T-helper 22 cell (primary cell): Measurements from ENCODE around the gene KLF14.
"Not testable (repeated sequence)": the region's sequence is repeated elsewhere in the genome, so short reads cannot be mapped to it uniquely, and the experiment has no call there.

Experiments
- DNase-seq: peaks from one replicate; pipeline ENCODE4 v3.0.0-alpha.2; 2020; ENCODE audit warnings: low read depth

The KLF14 gene

GRCh38 chr7:130733931-130734814 lies at the start of gene KLF14:
Gene KLF14 (minus strand): TSS chr7:130734207. CDS start chr7:130734033, 174 bp downstream.
- peak; percentile 9 for DNase-seq

DNA sequence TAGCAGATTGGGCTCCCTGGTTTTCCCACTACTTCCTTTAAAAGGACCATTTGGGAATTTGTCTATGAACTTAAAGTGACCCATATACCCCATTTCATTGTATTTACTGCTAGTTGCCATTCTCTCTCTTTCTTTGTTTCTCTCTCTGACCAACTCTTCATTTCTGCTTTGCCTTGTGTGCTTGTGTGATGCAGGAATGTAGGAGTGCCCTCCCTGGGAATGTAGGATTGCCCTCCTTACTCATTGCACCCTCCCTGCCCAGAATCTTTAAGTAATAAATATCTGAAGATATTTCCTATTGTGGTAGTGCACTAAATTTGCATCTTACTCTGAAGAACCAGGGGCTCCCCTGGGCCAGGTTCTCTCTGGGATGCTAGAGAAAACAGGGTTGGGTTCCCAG lies 47.3 kb upstream of the KLF14 start:
- no peak for DNase-seq

DNA sequence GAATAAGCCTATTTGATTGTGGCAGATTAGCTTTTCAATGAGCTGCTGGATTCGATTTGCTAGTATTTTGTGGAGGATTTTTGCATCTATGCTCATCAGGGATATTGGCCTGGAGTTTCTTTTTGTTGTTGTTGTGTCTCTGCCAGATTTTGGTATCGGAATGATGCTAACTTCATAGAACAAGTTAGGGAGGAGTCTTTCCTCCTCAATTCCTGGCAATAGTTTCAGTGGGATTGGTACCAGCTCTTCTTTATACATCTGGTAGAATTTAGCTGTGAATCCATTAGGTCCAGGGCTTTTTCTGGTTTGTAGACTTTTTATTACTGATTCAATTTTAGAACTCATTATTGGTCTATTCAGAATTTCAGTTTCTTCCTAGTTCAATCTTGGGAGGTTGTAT lies 43.4 kb upstream of the KLF14 start:
- no peak for DNase-seq

GRCh38 chr7:130772456-130772855 lies 38.4 kb upstream of the KLF14 start:
- DNase-seq, result not testable (repeated sequence)

GRCh38 chr7:130768854-130769253 lies 34.8 kb upstream of the KLF14 start:
- DNase-seq, result no peak

- DNase-seq, result not testable (repeated sequence)
These were observed 30.6 kb upstream of the KLF14 start for GRCh38 chr7:130764569-130764968.

GRCh38 chr7:130758429-130759056 lies 24.5 kb upstream of the KLF14 start:
- DNase-seq, result no peak

- no peak for DNase-seq
These were observed 22.3 kb upstream of the KLF14 start for GRCh38 chr7:130756316-130756715.

DNA sequence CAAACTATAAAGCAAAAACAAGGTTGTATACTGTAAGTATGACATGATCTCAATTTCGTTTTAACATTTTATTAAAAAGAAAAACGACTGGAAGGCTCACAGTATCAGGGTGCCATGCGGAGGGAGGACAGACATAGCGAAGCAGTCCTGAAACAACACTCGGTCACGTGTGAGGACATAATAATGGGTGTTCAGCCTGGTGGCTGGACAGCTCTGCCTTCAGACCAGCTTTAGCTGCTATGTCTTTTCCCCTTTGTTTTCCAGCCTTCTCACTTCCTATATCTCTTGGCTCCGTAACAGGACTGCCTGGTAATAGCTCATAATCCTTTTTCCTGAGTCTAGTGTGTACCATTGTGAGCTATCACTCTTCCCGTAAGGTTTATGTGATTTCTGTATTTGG lies 18.4 kb upstream of the KLF14 start:
- DNase-seq, result no peak

DNA sequence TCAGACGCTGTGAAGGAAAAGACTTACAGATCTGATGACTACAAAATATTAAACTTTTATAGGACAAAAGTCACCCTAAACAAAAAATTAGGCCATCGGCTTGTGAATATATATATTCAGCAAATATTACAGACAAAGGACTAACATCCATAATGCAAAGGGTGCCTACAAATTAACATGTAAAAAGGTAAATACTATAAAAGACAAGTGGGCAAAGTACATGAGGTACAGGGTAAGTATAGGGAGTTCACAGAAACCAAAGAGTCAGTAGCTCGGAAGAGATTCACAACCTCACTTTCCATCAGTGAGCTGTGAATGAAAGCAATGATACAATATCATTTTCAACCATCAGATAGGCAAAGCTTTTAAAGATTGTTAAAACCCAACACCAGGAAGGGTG lies 16.7 kb upstream of the KLF14 start:
- no peak for DNase-seq

- DNase-seq, result no peak
These were observed 14.8 kb upstream of the KLF14 start for GRCh38 chr7:130748531-130749389.

- DNase-seq, result no peak
These were observed 7.5 kb upstream of the KLF14 start for GRCh38 chr7:130741331-130741995.

GRCh38 chr7:130740606-130741005 lies 6.6 kb upstream of the KLF14 start:
- DNase-seq, result no peak

GRCh38 chr7:130736298-130736900 lies 2.4 kb upstream of the KLF14 start:
- DNase-seq, result no peak

DNA sequence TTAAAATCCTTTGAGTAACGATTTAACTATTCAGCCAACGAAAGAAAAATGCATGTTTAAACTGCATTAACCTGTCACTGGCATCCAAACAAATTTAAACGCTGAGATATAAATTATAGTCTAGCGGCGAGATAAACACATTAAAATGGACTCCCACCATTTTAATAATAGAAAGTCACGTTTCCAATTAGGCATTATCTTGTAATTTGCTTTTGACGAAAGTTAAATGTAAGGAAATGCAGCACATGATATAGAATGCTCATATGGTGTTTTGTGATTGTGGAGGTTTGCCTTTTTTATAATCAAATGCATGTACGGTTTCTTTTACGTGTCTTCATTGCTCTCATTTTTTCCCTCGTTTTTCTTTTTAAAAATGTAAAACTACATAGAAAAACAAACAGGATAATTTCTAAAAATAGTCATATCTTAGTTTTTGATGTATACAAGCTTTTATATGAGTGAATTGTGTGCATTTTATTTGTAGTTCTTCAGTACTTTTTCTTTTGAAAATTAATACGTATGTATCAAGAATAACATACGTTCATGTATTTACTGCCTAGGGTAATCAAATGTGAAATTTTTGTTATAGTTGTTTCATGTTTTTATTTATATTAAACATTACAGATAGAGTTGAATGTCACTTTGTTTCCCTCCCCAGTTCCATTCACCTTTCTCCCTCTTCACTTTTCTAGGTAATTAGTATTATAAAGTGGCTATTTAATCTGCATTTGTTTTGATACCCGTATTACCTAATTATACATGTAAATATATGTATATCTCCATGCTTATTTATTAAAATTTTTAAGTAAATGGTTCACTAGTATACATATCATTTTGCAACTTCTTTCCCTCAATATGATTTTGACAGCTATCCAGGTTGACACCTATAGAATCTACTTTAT lies 1.1 kb upstream of the KLF14 start:
- DNase-seq, result no peak

DNA sequence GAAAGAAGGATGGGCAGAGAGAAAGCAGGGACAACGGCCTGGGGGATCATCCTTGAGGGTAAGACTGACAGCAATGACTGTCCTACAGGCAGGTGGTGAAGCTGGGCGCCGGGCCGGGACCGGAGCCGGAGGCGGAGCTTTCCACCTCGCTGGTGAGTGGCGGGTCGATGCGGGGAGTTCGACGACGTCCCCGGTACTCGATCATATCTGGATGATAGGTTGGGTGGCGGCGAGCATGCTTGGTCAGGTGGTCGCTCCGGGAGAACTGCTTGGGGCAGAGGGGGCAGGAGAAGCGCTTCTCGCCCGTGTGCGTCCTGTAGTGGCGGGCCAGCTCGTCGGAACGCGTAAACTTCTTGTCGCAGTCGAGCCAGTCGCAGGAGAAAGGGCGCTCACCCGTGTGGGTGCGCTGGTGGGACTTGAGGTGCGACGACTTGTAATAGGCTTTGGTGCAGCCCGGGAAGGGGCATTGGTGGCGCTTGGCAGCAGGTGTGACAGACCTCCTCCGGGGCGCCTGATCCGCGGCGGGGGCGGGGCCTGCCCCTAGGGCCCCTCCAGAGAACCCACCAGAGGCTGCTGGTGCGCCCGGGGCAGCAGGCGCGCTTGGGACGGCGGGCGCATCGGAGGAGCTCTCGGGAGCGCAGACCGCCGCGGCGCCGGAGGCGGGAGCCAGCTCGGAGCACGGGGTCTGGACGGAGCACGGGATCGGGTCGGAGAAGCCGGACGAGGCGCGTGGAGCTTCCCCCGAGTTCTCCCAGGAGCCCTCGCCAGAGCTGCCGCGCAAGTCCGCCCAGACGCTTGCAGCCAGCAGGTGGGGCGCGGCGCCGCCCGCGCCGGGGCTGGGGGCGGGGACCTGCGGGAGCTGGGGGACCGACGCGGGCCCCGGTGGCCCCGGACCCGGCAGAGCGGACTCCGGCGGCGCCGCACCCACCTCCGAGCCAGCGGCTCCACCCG lies 752 bp downstream of the KLF14 start:
- DNase-seq, result peak; percentile 1

DNA sequence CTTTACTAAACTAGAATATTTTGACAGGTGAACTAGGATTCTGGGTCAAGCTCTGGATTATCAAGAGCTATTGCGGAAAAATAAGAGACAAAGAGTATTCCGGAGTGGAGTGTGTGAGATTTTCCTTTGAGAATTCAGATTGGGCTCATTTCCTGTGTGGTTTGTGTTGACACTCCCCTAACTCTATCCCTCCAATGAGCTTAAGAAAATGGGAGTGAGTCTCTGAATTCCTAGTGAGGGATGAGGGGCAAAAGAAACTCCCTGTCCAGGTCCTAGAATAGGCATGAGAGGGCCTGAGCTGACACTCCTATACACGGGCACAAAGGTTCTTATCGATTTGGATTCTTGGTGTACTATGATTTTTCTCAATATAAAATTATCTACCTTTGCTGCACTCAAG lies 10.2 kb downstream of the KLF14 start:
- DNase-seq, result no peak

- no peak for DNase-seq
These were observed 12.3 kb downstream of the KLF14 start for GRCh38 chr7:130721486-130722277.
